ENCODE measurements around the gene ATP2A2.
"Not testable (repeated sequence)": the region's sequence is repeated elsewhere in the genome, so short reads cannot be mapped to it uniquely, and the experiment has no call there.

The ATP2A2 gene

GRCh38 chr12:110354172-110354780 lies 73.2 kb downstream of the ATP2A2 start:
- Histone ChIP-seq H3K14ac (ENCODE audit: low read length) (no peak overlapping the region), H2AFZ (ENCODE audit: insufficient read depth, low read length, poor library complexity) (no peak overlapping the region), H3K4me3 (ENCODE audit: low read depth, low read length) (no peak overlapping the region), H3K9me3 (ENCODE audit: insufficient read depth, low read depth, low read length) (no peaks in the 10 kb centered on the region), H3K27ac (ENCODE audit: low read depth, low read length) (no peak overlapping the region), H3K18ac (ENCODE audit: low read length) (no peak overlapping the region), H3K23ac (ENCODE audit: low read length) (no peak overlapping the region), H4K91ac (ENCODE audit: low read depth, low read length) (no peak overlapping the region), H3K9ac (ENCODE audit: low read length) (no peak overlapping the region), H3K27me3 (ENCODE audit: insufficient read depth, low read length) (no peaks in the 10 kb centered on the region), H4K8ac (ENCODE audit: low read depth, low read length) (no peak overlapping the region), H3K36me3 (ENCODE audit: control insufficient read depth in 1 of 2, insufficient read depth in 2 of 2, low read length in 2 of 2) (peaks cover 12 to 16% of the 10 kb centered on the region in 2 experiments), H3K4me2 (ENCODE audit: low read length) (no peak overlapping the region), H2AK5ac (ENCODE audit: low read length) (no peak overlapping the region), H2BK12ac (ENCODE audit: low read length) (no peak overlapping the region), H3K79me2 (ENCODE audit: control insufficient read depth, insufficient read depth, low read length, poor library complexity) (no peaks in the 10 kb centered on the region), H3K4me1 (ENCODE audit: control insufficient read depth in 1 of 2, insufficient read depth in 2 of 2, low read length in 2 of 2) (no peaks in the 10 kb centered on the region), H4K12ac (ENCODE audit: low read depth, low read length) (no peak overlapping the region), H2BK5ac (ENCODE audit: low read depth, low read length, poor library complexity) (no peak overlapping the region), H3K4ac (ENCODE audit: low read depth, low read length) (no peak overlapping the region), H3K79me1 (ENCODE audit: low read length) (no peaks in the 10 kb centered on the region), H2BK120ac (ENCODE audit: insufficient read depth, low read length, poor library complexity) (no peak overlapping the region)
- WGBS (ENCODE audit: extremely low coverage, insufficient coverage, insufficient read length): no CpG with 5 or more reads among the region's 7 CpGs
- no peak for DNase-seq

GRCh38 chr12:110355073-110355472 lies 74.0 kb downstream of the ATP2A2 start:
- no peak overlapping the region for H3K23ac ChIP-seq (ENCODE audit: low read length)
- no peak overlapping the region for H3K18ac ChIP-seq (ENCODE audit: low read length)
- no peaks in the 10 kb centered on the region for H3K27me3 ChIP-seq (ENCODE audit: insufficient read depth, low read length)
- H3K9ac ChIP-seq (ENCODE audit: low read length): no peak overlapping the region
- H3K4me1 ChIP-seq (ENCODE audit: control insufficient read depth in 1 of 2, insufficient read depth in 2 of 2, low read length in 2 of 2): no peaks in the 10 kb centered on the region
- no peak overlapping the region for H3K4me2 ChIP-seq (ENCODE audit: low read length)
- H3K27ac ChIP-seq (ENCODE audit: low read depth, low read length): no peak overlapping the region
- no peak overlapping the region for H3K4me3 ChIP-seq (ENCODE audit: low read depth, low read length)
- H2BK12ac ChIP-seq (ENCODE audit: low read length): no peak overlapping the region
- no peak overlapping the region for H3K14ac ChIP-seq (ENCODE audit: low read length)
- H3K4ac ChIP-seq (ENCODE audit: low read depth, low read length): no peak overlapping the region
- H4K91ac ChIP-seq (ENCODE audit: low read depth, low read length): no peak overlapping the region
- H4K12ac ChIP-seq (ENCODE audit: low read depth, low read length): no peak overlapping the region
- H3K79me1 ChIP-seq (ENCODE audit: low read length): no peaks in the 10 kb centered on the region
- peaks cover 5 to 9% of the 10 kb centered on the region in 2 experiments for H3K36me3 ChIP-seq (ENCODE audit: control insufficient read depth in 1 of 2, insufficient read depth in 2 of 2, low read length in 2 of 2)
- no peak overlapping the region for H2BK5ac ChIP-seq (ENCODE audit: low read depth, low read length, poor library complexity)
- H2AK5ac ChIP-seq (ENCODE audit: low read length): no peak overlapping the region
- no peak overlapping the region for H2AFZ ChIP-seq (ENCODE audit: insufficient read depth, low read length, poor library complexity)
- no peaks in the 10 kb centered on the region for H3K79me2 ChIP-seq (ENCODE audit: control insufficient read depth, insufficient read depth, low read length, poor library complexity)
- DNase-seq: peak in 1 of 2 donors; percentile 30
- H3K9me3 ChIP-seq (ENCODE audit: insufficient read depth, low read depth, low read length): no peaks in the 10 kb centered on the region
- no peak overlapping the region for H2BK120ac ChIP-seq (ENCODE audit: insufficient read depth, low read length, poor library complexity)
- H4K8ac ChIP-seq (ENCODE audit: low read depth, low read length): no peak overlapping the region
- no CpG with 5 or more reads among the region's 3 CpGs for WGBS (ENCODE audit: extremely low coverage, insufficient coverage, insufficient read length)

DNA sequence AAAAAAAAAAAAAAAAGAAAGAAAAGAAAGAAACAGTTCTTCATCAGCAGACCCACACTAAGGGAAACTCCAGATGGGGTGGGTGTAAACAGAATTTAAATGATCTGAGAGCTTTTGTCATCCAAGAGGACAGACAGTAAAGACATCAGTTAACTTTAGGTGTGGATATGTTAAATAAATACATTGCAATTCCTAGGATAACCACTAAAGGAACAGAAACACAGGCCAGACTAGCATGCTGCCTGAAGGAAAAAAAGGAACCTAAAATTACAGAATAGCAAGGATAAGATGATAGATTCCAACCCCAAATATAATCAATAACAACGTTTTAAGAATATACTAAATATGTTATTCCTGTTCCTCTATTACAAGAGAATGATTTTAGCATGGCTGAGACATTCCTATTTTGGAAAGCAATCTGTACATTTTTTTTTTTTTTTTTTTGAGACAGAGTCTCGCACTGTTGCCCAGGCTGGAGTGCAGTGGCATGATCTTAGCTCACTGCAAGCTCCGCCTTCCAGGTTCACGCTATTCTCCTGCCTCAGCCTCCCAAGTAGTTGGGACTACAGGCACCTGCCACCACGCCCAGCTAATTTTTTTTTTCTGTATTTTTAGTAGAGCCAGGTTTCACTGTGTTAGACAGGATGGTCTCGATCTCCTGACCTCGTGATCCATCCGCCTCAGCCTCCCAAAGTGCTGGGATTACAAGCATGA lies 77.5 kb downstream of the ATP2A2 start:
- not testable (repeated sequence) for H3K27me3 ChIP-seq (ENCODE audit: insufficient read depth, low read length); H3K36me3 ChIP-seq (ENCODE audit: control insufficient read depth in 1 of 2, insufficient read depth in 2 of 2, low read length in 2 of 2); H3K23ac ChIP-seq (ENCODE audit: low read length); H3K4ac ChIP-seq (ENCODE audit: low read depth, low read length); H3K9ac ChIP-seq (ENCODE audit: low read length); H4K8ac ChIP-seq (ENCODE audit: low read depth, low read length); H3K4me3 ChIP-seq (ENCODE audit: low read depth, low read length); H4K91ac ChIP-seq (ENCODE audit: low read depth, low read length); H3K14ac ChIP-seq (ENCODE audit: low read length); H2BK5ac ChIP-seq (ENCODE audit: low read depth, low read length, poor library complexity); H2AFZ ChIP-seq (ENCODE audit: insufficient read depth, low read length, poor library complexity); H3K79me1 ChIP-seq (ENCODE audit: low read length); H3K4me1 ChIP-seq (ENCODE audit: control insufficient read depth in 1 of 2, insufficient read depth in 2 of 2, low read length in 2 of 2); H3K79me2 ChIP-seq (ENCODE audit: control insufficient read depth, insufficient read depth, low read length, poor library complexity); H4K12ac ChIP-seq (ENCODE audit: low read depth, low read length); H2BK120ac ChIP-seq (ENCODE audit: insufficient read depth, low read length, poor library complexity); H3K27ac ChIP-seq (ENCODE audit: low read depth, low read length); H3K9me3 ChIP-seq (ENCODE audit: insufficient read depth, low read depth, low read length); H2AK5ac ChIP-seq (ENCODE audit: low read length); H3K4me2 ChIP-seq (ENCODE audit: low read length); H2BK12ac ChIP-seq (ENCODE audit: low read length); H3K18ac ChIP-seq (ENCODE audit: low read length)
- no CpG with 5 or more reads among the region's 8 CpGs for WGBS (ENCODE audit: extremely low coverage, insufficient coverage, insufficient read length)
- DNase-seq: peak in 1 of 2 donors; percentile 34

DNA sequence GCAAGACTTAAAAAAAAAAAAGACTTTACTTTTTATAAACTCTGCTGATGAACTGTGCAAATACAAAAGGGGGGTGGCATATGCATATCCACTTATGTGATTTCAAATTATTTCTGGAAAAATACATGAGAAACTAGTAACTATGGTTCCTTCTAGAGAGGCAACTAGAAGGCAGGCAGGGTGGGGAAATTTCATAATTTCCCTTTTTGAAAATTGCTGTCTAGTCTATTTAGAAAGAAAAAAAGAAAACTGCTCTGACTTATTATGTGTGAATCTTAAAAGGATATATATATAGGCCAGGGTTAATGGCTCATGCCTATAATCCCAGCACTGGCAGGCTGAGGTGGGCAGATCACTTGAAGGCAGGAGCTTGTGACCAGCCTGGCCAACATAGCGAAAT lies 80.2 kb downstream of the ATP2A2 start:
- H3K36me3 ChIP-seq (ENCODE audit: control insufficient read depth in 1 of 2, insufficient read depth in 2 of 2, low read length in 2 of 2): no peaks in the 10 kb centered on the region
- H3K14ac ChIP-seq (ENCODE audit: low read length): no peak overlapping the region

More for the DNA sequence above, 80.2 kb downstream of the ATP2A2 start:
- Histone ChIP-seq H2BK5ac (ENCODE audit: low read depth, low read length, poor library complexity) (no peak overlapping the region), H4K91ac (ENCODE audit: low read depth, low read length) (no peak overlapping the region), H4K12ac (ENCODE audit: low read depth, low read length) (no peak overlapping the region), H3K27ac (ENCODE audit: low read depth, low read length) (no peak overlapping the region), H3K4me1 (ENCODE audit: control insufficient read depth in 1 of 2, insufficient read depth in 2 of 2, low read length in 2 of 2) (no peaks in the 10 kb centered on the region), H3K4ac (ENCODE audit: low read depth, low read length) (no peak overlapping the region), H2AFZ (ENCODE audit: insufficient read depth, low read length, poor library complexity) (no peak overlapping the region), H3K79me1 (ENCODE audit: low read length) (no peaks in the 10 kb centered on the region), H3K27me3 (ENCODE audit: insufficient read depth, low read length) (no peaks in the 10 kb centered on the region), H3K9me3 (ENCODE audit: insufficient read depth, low read depth, low read length) (no peaks in the 10 kb centered on the region), H4K8ac (ENCODE audit: low read depth, low read length) (no peak overlapping the region), H2AK5ac (ENCODE audit: low read length) (no peak overlapping the region), H3K18ac (ENCODE audit: low read length) (no peak overlapping the region), H3K79me2 (ENCODE audit: control insufficient read depth, insufficient read depth, low read length, poor library complexity) (no peaks in the 10 kb centered on the region), H2BK12ac (ENCODE audit: low read length) (no peak overlapping the region), H3K23ac (ENCODE audit: low read length) (no peak overlapping the region), H3K9ac (ENCODE audit: low read length) (no peak overlapping the region), H3K4me2 (ENCODE audit: low read length) (no peak overlapping the region), H3K4me3 (ENCODE audit: low read depth, low read length) (no peak overlapping the region), H2BK120ac (ENCODE audit: insufficient read depth, low read length, poor library complexity) (no peak overlapping the region)
- WGBS (ENCODE audit: extremely low coverage, insufficient coverage, insufficient read length): no CpG with 5 or more reads among the region's 1 CpG
- DNase-seq: no peak

Data from trophoblast cell (in vitro differentiated cells and primary cell).